DMS 273 (cell line): Measurements from ENCODE around the gene GALNT15.

Source experiments
- DNase-seq: peaks from one replicate; lab custom pipeline; 2025; ENCODE audit not compliant: unreplicated experiment; lab: John Stamatoyannopoulos, UW

Gene GALNT15

GRCh38 chr3:16222547-16222946 lies 48.1 kb downstream of the GALNT15 start:
- DNase-seq = no peak

DNA sequence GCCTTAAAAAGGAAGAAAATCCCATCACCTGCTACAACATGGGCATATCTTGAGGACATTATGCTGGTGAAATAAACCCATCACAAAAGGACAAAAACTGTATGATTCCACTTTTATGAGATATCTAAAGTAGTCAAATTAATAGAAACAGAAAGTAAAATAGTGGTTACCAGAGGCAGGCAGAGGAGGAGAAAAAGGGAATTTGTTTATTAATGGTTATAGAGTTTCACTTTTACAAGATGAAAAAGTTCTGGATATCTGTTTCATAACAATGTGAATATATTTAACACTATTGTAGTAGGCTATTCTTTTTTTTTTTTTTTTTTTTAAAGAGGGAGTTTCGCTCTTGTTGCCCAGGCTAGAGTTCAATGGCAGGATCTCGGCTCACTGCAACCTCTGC lies 49.8 kb downstream of the GALNT15 start:
- DNase-seq = no peak

- DNase-seq = no peak
These were observed 53.1 kb downstream of the GALNT15 start for GRCh38 chr3:16227566-16227965.

DNA sequence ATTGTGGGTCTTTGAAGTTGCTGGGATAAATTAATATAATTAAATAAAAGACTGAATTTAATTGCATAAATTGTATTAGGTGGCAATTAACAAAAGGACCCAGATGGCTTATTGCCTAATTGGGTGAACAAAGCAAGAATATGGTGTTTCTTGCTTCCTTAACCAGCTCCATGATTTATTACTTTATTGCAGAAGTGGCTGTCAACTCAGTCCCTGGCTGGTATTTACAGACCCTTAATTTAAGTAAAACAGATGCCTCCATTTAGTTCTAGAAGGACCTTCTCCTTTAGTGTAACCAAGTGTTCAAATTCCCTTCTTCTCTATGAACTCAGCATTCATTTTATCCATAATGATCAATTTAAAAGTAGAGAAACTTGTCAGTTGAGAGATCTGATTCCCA lies 55.2 kb downstream of the GALNT15 start:
- no peak for DNase-seq

DNA sequence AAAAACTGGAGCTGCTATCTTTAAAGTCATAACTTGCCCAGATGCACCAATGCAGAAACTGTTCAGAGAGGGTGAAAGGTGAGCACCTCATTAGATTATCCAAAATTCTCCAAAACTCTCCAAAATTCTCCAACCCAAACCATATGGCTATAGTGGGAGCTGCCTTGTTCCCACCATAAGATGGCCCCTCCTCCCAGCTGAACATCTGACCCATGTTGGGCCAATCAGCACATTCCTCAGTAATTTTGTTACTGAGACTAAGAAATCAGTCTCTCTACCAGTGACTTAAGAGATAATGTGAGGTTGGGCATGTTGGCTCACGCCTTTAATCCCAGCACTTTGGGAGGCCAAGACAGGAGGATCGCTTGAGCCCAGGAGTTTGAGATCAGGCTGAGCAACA lies 57.5 kb downstream of the GALNT15 start:
- no peak for DNase-seq

DNA sequence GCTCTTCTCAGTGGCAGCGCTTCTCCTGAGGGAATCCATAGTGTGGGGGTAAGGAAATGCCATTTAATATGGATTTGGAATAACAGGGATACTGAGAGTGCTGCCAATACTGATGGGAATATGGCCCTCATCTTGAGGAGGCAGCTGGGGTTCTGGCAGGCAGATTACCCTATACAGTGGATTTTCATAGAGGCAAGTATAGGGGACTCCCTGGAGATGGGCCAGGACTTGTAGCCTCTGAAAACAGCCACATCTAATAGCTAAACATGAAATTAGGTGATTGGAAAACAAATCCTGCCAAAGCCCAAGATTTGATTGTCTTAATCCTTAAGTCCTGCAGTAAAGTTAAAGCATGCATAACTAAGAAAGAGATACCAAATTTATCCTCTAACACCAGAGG lies 59.3 kb downstream of the GALNT15 start:
- no peak for DNase-seq

DNA sequence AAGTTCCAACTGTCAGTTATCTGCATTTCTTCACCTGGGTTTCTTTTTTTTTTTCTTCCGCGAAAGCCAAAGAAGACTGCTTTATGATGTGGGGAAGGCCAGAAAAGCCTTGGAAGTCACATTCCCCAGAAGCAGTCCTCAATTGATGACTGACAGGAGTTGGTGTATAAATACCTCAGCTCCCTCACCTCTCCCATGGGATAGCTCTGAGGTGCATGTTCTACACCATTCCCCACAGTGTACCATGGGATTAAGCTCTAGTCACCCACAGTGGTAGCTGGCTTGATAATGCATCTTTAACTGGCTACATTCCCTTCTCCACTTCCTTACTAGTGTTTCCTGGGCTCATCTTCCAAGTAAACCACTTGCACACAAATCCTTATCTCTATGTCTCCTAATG lies 59.8 kb downstream of the GALNT15 start:
- no peak for DNase-seq

GRCh38 chr3:16236030-16236639 lies 61.7 kb downstream of the GALNT15 start:
- DNase-seq = no peak

DNA sequence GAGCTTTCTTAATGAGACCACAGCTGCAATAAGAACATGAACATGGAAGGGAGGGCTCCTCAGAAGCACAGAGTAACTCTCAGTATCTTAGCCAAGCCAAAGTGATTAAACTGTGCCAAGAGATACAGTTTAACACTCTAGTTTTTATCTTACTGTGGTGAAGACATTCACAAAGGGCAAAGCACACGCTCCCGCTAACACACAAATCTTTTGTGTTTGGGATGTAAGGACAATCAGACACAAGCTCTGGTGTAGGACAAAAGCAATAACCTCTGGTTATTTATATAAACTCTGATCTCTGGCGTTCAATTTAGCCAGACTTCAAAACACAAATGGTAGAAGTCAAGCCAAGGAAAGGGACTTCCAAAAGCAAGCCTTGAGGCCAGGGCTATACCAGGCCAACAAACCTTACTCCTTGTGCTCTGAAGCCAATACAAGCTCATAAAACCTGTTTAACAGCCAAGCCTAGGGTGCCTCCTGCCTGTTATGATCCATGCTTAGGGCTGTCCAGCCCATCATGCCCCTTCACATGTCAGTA lies 62.4 kb downstream of the GALNT15 start:
- no peak for DNase-seq

- DNase-seq = peak; percentile 59
These were observed 64.7 kb downstream of the GALNT15 start for GRCh38 chr3:16239086-16239770.

DNA sequence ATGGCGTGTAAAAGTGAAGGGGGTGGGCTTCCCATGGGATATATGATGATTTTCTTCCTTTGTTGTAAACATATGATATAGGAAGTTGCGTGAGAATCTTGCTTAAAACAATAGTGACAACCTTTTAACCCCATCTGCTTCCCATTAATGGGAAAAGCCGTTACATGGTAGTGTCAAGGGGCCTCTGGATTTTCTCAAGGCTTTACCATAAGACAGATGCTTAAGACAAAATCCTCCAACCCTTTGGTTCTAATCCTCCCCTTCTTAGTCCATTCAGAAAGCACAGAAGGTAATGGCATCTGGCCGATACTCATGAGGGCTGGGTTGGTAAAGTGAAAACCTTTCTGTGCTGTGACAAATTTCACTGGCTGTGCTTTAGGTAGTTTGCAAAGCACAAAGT lies 65.3 kb downstream of the GALNT15 start:
- DNase-seq = peak; percentile 28

DNA sequence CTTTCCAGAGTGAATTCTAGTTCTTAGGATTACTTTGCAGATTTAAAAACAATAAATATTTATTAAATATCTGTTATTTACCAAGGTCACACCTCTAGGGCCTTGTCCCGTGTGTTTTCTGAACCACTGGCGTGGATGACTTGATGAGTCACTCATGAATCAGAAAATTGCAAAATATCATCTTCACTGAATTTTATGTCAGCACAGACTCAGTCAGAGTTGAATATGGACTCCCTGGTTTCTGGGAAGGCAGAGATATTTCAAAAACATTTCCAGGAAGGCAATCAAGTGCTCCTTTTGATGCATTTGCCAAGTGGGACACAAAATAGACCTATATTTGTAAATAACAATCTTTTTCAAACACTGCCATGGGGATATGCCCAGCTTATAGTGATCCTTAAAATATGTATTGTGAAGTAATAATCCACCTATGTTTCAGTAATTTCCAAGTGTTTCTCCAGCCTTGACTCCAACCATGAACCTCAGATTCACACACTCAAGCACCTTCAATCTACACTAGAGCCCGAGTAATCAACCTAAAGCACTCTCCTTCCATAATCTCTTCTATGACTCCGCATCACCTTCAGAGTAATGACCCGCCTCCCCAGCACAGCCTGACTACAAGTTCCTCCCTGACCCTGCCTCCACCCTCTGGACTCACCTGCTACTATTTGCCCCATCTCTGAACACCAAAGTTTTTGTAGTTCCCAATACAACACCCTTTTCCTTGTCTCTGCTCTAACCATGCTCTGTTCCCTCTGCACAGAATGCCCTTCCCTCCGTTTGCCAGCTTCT lies 65.9 kb downstream of the GALNT15 start:
- DNase-seq = no peak

- no peak for DNase-seq
These were observed 66.7 kb downstream of the GALNT15 start for GRCh38 chr3:16241225-16241624.

DNA sequence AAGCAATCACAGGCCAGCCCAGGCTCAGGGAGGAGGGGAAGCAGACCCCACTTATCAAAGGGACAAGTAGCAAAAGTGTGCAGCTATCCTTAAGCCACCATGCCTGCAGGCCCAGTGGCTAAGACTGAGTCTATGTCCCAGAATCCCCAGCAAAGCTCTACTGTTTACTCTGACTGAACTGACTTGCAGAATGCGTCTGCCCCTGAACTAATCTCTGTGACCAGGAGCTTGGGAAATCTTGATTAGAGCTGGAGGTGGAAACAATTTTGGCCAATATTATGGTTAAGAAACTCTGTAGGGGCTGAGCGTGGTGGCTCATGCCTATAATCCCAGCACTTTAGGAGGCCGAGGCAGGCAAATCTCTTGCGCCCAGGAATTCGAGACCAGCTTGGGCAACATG lies 67.7 kb downstream of the GALNT15 start:
- no peak for DNase-seq

DNA sequence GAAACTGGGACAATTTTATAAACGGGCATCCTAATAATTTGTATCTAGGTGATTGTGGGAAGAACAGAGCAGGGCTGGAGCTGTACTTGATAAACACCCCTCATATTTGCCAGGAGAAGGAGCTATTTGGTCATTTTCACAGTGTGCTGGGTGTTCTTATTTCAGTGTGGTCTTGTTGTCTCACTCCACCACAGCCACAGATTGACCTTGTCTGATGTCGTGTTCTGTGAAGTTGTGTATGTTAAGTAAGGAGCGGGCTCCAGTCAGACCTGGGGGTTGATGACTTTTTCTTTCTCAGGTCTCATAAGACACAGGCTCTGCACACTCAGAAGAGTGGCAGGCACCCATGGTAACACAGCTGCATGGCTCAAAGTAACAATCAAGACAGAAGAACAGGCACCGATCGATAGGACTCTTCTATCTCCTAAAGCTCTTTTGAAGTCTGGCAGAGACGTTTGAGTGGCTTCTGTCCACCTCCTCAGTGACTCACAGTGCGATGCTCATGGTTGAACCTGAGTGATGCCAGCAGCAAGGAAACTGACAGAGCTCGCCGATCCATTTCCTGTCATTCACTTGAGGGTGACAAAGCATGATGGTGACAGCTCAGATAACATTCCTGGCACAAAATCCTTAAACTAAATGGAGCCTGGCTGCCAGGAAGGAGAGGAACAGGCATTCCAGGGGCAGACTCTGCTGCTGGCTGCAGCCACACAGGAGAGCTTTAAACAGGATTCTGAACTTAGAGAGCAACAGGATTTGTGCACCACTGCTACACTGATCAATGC lies 69.4 kb downstream of the GALNT15 start:
- DNase-seq = no peak

DNA sequence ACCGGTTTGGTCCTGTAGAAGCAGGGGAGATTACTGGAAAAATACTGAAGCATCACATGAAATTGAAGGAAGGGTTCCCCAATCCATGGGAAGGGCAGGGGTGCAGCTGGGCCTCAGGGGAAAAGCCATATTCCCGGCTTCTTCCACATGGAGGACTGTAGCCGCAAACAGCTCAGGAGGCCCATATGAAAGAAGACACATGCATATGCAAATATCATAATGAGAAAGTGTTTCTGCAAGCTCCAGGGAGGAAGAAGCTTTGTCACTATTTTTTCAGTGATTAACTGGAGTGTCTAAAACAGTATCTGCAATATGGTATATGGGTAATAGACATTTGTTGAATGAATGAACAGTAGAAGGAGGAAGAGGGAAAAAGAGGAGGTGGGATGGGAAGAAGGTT lies 71.1 kb downstream of the GALNT15 start:
- no peak for DNase-seq

DNA sequence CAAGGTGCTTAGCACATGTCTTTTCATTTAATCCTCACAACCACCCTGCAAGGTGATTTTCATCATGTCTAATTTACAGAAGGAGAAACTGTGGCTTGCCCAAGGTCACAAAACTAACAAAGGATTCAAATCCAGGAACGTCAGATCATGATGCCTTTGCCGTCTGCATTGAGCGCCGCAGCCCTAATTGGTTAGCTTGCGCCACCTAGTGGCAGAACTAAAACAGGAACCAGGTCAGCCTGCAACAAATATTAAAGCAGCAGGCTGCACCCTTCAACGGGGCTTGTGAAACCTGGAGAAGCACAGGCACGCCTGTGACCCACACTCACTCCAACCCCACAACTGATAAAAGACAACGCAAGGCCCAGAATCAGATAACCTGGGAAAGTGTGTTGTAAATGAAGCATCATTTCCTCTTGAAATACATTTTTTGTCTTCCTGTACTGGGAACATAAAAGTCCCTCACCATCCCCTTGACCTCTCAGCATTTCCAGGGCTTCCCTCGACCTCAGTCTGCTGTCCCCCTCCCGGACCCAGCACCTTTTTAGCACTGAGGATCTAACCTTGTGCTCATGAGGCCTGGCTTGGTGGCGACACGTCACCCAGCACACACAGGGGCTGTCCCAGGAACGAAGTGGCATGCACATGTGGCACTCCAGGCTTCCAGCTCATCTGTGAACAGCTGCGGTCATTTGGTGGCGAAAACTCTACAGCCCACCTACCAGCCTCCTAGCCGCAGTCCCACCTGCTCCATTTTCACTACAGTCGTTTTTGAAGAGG lies 73.0 kb downstream of the GALNT15 start:
- peak; percentile 87 for DNase-seq

- no peak for DNase-seq
These were observed 74.1 kb downstream of the GALNT15 start for GRCh38 chr3:16248556-16248955.

- DNase-seq = peak; percentile 56
These were observed 74.9 kb downstream of the GALNT15 start for GRCh38 chr3:16249336-16249735.

DNA sequence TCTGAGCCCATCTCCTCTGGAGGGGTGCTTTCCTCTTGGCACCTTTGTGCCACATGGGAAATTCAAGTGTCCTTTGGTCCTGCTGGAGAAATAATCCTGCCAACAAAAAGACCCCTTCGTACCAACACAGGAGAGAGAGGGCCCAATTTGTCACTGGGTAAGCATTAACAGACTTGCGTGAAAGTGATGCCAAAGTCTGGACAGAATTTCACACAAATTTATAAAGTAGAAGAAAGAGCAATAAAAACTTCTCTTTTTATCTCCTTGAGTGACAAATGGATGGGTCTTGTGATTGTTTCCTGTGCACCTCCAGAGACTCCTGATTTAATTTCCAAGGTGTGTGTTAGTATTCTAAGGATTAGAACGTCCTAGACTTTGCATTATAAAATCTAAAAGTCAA lies 75.4 kb downstream of the GALNT15 start:
- no peak for DNase-seq
